ENCODE results near the gene CWH43. TPM values are rescaled to one million over a fixed set of nuclear protein-coding genes. Genes with fewer than 3 reads are reported as not detected.
A peak's percentile ranks its signal among the peaks of the same experiment; 100 is the strongest.

Gene CWH43
- total RNA-seq = not detected

- peaks cover 3% of the 10 kb centered on the region for H3K9me3 Mint-ChIP-seq
- CTCF ChIA-PET = no interaction called here
These were observed at the start of gene CWH43 for GRCh38 chr4:48985976-48986653. Gene CWH43 (plus strand): TSS chr4:48986275. CDS start chr4:48986430, 155 bp downstream.

DNA sequence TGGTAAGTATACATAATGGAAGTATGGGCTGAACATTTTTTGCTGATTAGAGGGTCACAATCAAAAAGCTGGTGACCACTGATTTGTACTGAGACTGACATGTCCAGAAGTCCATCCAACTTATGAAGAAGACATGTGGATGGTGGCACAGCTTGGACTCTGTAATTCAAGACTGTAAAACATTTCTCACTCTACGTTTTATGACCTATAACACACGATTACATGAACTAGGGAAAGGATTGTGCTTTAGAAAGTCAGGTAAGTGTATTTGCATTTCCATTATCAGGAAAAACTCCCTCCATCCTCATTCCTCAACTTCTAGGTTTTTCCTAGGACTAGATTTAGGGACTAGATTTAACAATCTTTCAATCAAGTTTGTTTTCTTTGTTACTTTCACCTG lies 49.0 kb upstream of the CWH43 start:
- H3K9me3 Mint-ChIP-seq = peaks cover 4% of the 10 kb centered on the region
- intact Hi-C loops (cut with micrococcal nuclease) = loop anchor here (10.0 kb wide), 1 partner anchor 48 kb away; the partner anchor contains the start of gene CWH43
- H3K27ac Mint-ChIP-seq = no peak overlapping the region
- no peak overlapping the region for H3K4me3 Mint-ChIP-seq
- H3K4me1 Mint-ChIP-seq (ENCODE audit: low read depth) = no peaks in the 10 kb centered on the region
- CTCF ChIA-PET = interaction anchor here (0.6 kb wide), 1 partner anchor 457 kb away, joined by 3 read pairs; no protein-coding TSS in a partner anchor
- H3K27me3 Mint-ChIP-seq (ENCODE audit: low read depth) = no peaks in the 10 kb centered on the region
- H3K36me3 Mint-ChIP-seq (ENCODE audit: low read depth) = no peaks in the 10 kb centered on the region
- DNase-seq = no peak

More at GRCh38 chr4:48985976-48986653, at the start of gene CWH43:
- H3K4me1 Mint-ChIP-seq (ENCODE audit: low read depth) = no peaks in the 10 kb centered on the region
- H3K4me3 Mint-ChIP-seq = no peak within 1 kb of the TSS
- H3K27me3 Mint-ChIP-seq (ENCODE audit: low read depth) = peaks cover 56% of the 10 kb centered on the region
- intact Hi-C loops (cut with micrococcal nuclease) = loop anchor here (10.0 kb wide), 1 partner anchor 51 kb away; no protein-coding TSS in a partner anchor
- no peaks in the 10 kb centered on the region for H3K36me3 Mint-ChIP-seq (ENCODE audit: low read depth)
- DNase-seq = no peak
- no peak within 1 kb of the TSS for H3K27ac Mint-ChIP-seq

GRCh38 chr4:48938831-48939230 lies 47.2 kb upstream of the CWH43 start:
- Mint-ChIP-seq H3K9me3 (peaks cover 4% of the 10 kb centered on the region), H3K36me3 (ENCODE audit: low read depth) (no peaks in the 10 kb centered on the region), H3K27me3 (ENCODE audit: low read depth) (no peaks in the 10 kb centered on the region), H3K4me3 (no peak overlapping the region), H3K27ac (no peak overlapping the region), H3K4me1 (ENCODE audit: low read depth) (no peaks in the 10 kb centered on the region)
- intact Hi-C loops (cut with micrococcal nuclease) = loop anchor here (10.0 kb wide), 1 partner anchor 46 kb away; the partner anchor contains the start of gene CWH43
- CTCF ChIA-PET = no interaction called here
- no peak for DNase-seq

DNA sequence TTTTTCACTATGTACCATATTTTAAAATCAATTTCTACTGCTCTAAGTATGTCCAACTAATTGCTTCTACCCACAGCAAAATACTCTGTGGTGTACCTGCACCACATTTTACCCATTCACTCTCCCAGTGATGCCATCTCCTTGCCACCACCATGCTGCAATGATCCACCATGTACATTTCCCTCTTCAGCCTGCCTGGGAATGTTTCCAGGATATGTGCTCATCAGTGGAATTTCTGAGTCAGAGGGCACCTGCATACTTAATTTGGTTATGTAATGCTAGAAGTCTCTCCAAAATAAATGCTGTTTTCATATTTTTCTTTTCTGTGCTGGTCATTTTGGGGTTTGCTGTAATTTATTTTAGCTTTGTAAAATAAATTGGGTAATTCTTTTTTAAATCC lies 46.3 kb upstream of the CWH43 start:
- CTCF ChIA-PET = no interaction called here
- H3K27ac Mint-ChIP-seq = no peak overlapping the region
- intact Hi-C loops (cut with micrococcal nuclease) = loop anchor here (10.0 kb wide), 2 partner anchors 45 to 105 kb away; partner anchors contain the start of genes CWH43 and OCIAD1

DNA sequence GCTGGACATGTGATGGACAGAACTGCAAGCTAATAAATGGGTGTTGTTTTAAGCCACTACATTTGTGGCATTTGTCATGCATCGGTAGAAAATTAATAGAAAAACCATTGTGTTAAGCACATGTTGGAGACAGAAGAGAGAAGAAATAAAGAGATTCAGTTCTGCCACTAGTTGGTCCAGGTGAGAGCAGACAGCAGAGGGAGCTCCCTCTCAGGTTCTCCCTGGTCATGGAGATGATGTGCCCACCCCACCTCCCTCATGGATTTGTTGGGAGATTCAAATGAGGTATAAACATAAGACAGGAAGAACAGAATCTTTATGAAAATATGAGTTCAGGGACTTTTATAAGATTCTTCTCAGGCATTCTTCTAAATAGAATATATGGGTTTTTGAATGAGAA lies 42.7 kb upstream of the CWH43 start:
- Mint-ChIP-seq H3K27me3 (ENCODE audit: low read depth) (no peaks in the 10 kb centered on the region), H3K4me3 (no peak overlapping the region), H3K9me3 (no peaks in the 10 kb centered on the region), H3K36me3 (ENCODE audit: low read depth) (no peaks in the 10 kb centered on the region), H3K4me1 (ENCODE audit: low read depth) (peaks cover 15% of the 10 kb centered on the region), H3K27ac (no peak overlapping the region)
- peak; percentile 19 for DNase-seq
- CTCF ChIA-PET = interaction anchor here (0.6 to 2.3 kb wide), 4 partner anchors 11 to 422 kb away, joined by 3 to 15 read pairs (median 4); partner anchors contain the start of gene OCIAD2
- intact Hi-C loops (cut with micrococcal nuclease) = loop anchor here (10.0 kb wide), 1 partner anchor 109 kb away; the partner anchor contains the start of gene OCIAD1

More for the DNA sequence above, 46.3 kb upstream of the CWH43 start:
- H3K4me3 Mint-ChIP-seq = no peak overlapping the region
- no peaks in the 10 kb centered on the region for H3K36me3 Mint-ChIP-seq (ENCODE audit: low read depth)
- H3K9me3 Mint-ChIP-seq = peaks cover 4% of the 10 kb centered on the region
- no peak for DNase-seq
- no peaks in the 10 kb centered on the region for H3K27me3 Mint-ChIP-seq (ENCODE audit: low read depth)
- peaks cover 8% of the 10 kb centered on the region for H3K4me1 Mint-ChIP-seq (ENCODE audit: low read depth)

DNA sequence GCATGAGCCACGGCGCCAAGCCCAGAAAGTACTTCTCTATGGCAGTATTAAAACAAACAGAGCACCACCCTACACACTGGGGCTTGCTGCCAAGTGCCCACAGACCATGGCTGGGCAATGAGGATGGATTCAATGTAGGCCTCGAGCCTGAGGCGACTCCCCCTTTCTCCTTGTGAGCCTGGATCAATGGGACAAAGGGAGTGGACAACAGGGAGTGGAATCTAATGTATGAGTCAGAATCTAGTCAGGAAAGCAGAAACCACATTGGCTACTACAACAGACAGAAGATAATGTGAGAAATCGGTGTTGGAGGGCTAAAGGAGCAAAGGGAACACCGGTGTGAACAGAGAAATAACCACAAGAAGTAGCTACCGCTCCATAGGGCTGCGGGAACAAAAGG lies 41.8 kb upstream of the CWH43 start:
- Mint-ChIP-seq H3K27ac (no peak overlapping the region), H3K27me3 (ENCODE audit: low read depth) (no peaks in the 10 kb centered on the region)
- no peak for DNase-seq

DNA sequence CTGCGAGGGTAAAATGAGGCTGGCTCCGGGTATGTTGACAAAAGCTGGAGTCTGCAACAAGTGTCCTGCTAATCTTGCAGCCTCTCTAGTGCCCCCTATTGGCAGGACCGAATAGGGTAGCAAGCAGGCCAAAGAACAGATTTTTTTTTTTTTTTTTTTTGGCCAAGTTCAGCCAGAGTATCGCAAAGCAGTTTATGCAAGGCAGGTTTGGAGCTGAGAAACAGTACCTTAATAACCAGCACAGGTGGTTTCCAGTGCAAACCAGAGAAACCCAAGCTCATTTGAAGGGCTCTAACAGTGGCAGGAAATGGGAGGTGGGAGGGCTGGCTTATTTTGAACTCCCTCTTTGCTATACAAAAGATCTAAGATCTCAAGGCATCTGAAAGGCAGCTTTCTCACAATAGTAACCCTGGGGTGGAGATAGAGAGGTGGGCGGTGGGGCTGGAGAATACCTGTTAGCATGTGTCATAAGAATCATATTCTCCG lies 41.3 kb upstream of the CWH43 start:
- intact Hi-C loops (cut with micrococcal nuclease) = loop anchor here (1.0 to 10.0 kb wide), 3 partner anchors 35 to 367 kb away; partner anchors contain the start of gene OCIAD1
- CTCF ChIA-PET = interaction anchor here (0.6 to 2.3 kb wide), 33 partner anchors 10 to 1840 kb away, joined by 3 to 17 read pairs (median 4); partner anchors contain the start of genes OCIAD1 and OCIAD2
- Mint-ChIP-seq H3K27me3 (ENCODE audit: low read depth) (no peaks in the 10 kb centered on the region), H3K4me3 (no peak overlapping the region), H3K27ac (no peak overlapping the region), H3K9me3 (no peaks in the 10 kb centered on the region), H3K36me3 (ENCODE audit: low read depth) (no peaks in the 10 kb centered on the region), H3K4me1 (ENCODE audit: low read depth) (peaks cover 22% of the 10 kb centered on the region)
- peak; percentile 81 for DNase-seq

More for the DNA sequence above, 41.8 kb upstream of the CWH43 start:
- intact Hi-C loops (cut with micrococcal nuclease) = loop anchor here (10.0 kb wide), 1 partner anchor 109 kb away; the partner anchor contains the start of gene OCIAD1
- Mint-ChIP-seq H3K36me3 (ENCODE audit: low read depth) (no peaks in the 10 kb centered on the region), H3K4me1 (ENCODE audit: low read depth) (peaks cover 22% of the 10 kb centered on the region), H3K9me3 (no peaks in the 10 kb centered on the region), H3K4me3 (no peak overlapping the region)
- CTCF ChIA-PET = interaction anchor here (0.6 to 2.3 kb wide), 18 partner anchors 10 to 1840 kb away, joined by 3 to 17 read pairs (median 4); partner anchors contain the start of genes OCIAD1 and OCIAD2

GRCh38 chr4:48945981-48946380 lies 40.1 kb upstream of the CWH43 start:
- CTCF ChIA-PET = interaction anchor here (1.6 kb wide), 1 partner anchor 11 kb away, joined by 8 read pairs; no protein-coding TSS in a partner anchor
- no peak overlapping the region for H3K27ac Mint-ChIP-seq

DNA sequence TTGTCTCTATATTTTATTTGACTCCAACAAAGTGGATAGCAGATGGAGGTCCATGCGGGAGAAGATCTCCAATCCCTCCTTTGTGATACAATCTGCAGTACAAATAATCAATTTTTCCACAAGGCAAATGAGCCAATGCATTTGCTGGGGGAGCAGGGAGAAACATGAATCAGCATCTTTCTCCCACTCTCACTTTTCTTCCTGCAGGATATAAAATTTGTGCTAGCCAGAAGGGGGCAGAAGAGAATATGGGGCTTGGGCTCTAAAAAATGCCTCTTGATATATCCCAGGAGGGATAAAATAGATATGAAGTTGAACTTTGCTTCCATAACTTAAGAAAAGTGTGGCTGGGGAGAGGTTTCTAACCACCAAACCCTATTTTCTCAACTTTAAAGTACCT lies 38.3 kb upstream of the CWH43 start:
- intact Hi-C loops (cut with micrococcal nuclease) = loop anchor here (5.0 to 10.0 kb wide), 2 partner anchors 113 to 370 kb away; partner anchors contain the start of gene OCIAD1
- peaks cover 22% of the 10 kb centered on the region for H3K4me1 Mint-ChIP-seq (ENCODE audit: low read depth)
- no peak for DNase-seq
- H3K27me3 Mint-ChIP-seq (ENCODE audit: low read depth) = no peaks in the 10 kb centered on the region
- H3K4me3 Mint-ChIP-seq = no peak overlapping the region
- peaks cover 2% of the 10 kb centered on the region for H3K9me3 Mint-ChIP-seq
- no peaks in the 10 kb centered on the region for H3K36me3 Mint-ChIP-seq (ENCODE audit: low read depth)
- no peak overlapping the region for H3K27ac Mint-ChIP-seq
- CTCF ChIA-PET = interaction anchor here (1.3 kb wide), 1 partner anchor 13 kb away, joined by 3 read pairs; no protein-coding TSS in a partner anchor

More at GRCh38 chr4:48945981-48946380, 40.1 kb upstream of the CWH43 start:
- peaks cover 22% of the 10 kb centered on the region for H3K4me1 Mint-ChIP-seq (ENCODE audit: low read depth)
- H3K36me3 Mint-ChIP-seq (ENCODE audit: low read depth) = no peaks in the 10 kb centered on the region
- intact Hi-C loops (cut with micrococcal nuclease) = loop anchor here (1.0 to 10.0 kb wide), 3 partner anchors 37 to 369 kb away; partner anchors contain the start of gene OCIAD1
- H3K4me3 Mint-ChIP-seq = no peak overlapping the region
- H3K27me3 Mint-ChIP-seq (ENCODE audit: low read depth) = no peaks in the 10 kb centered on the region
- no peak for DNase-seq
- no peaks in the 10 kb centered on the region for H3K9me3 Mint-ChIP-seq

GRCh38 chr4:48949086-48949485 lies 37.0 kb upstream of the CWH43 start:
- Mint-ChIP-seq H3K27me3 (ENCODE audit: low read depth) (no peaks in the 10 kb centered on the region), H3K4me1 (ENCODE audit: low read depth) (peaks cover 21% of the 10 kb centered on the region), H3K4me3 (no peak overlapping the region), H3K36me3 (ENCODE audit: low read depth) (no peaks in the 10 kb centered on the region), H3K9me3 (peaks cover 2% of the 10 kb centered on the region), H3K27ac (no peak overlapping the region)
- intact Hi-C loops (cut with micrococcal nuclease) = loop anchor here (5.0 to 10.0 kb wide), 2 partner anchors 114 to 372 kb away; partner anchors contain the start of gene OCIAD1
- CTCF ChIA-PET = interaction anchor here (1.3 kb wide), 1 partner anchor 370 kb away, joined by 3 read pairs; no protein-coding TSS in a partner anchor
- DNase-seq = no peak

- H3K4me1 Mint-ChIP-seq (ENCODE audit: low read depth) = peaks cover 15% of the 10 kb centered on the region
- CTCF ChIA-PET = interaction anchor here (1.3 kb wide), 1 partner anchor 371 kb away, joined by 3 read pairs; no protein-coding TSS in a partner anchor
- H3K36me3 Mint-ChIP-seq (ENCODE audit: low read depth) = no peaks in the 10 kb centered on the region
- H3K27me3 Mint-ChIP-seq (ENCODE audit: low read depth) = no peaks in the 10 kb centered on the region
- intact Hi-C loops (cut with micrococcal nuclease) = loop anchor here (5.0 to 10.0 kb wide), 2 partner anchors 115 to 372 kb away; partner anchors contain the start of gene OCIAD1
- no peak overlapping the region for H3K4me3 Mint-ChIP-seq
- no peak for DNase-seq
- peaks cover 2% of the 10 kb centered on the region for H3K9me3 Mint-ChIP-seq
- H3K27ac Mint-ChIP-seq = no peak overlapping the region
These were observed 36.4 kb upstream of the CWH43 start for GRCh38 chr4:48949518-48950219.
